Glutamatergic neuron (in vitro differentiated cells): ENCODE measurements around the gene CELF2. TPM values are rescaled to one million over a fixed set of nuclear protein-coding genes. Genes with fewer than 3 reads are reported as not detected.

ENCODE experiments used
- DNase-seq: peaks from one replicate; pipeline ENCODE4 v3.0.0; 2022
- H3K27ac Mint-ChIP-seq: one replicate; pipeline ENCODE4 v1.8.0; 2020; ENCODE audit warnings: mild to moderate bottlenecking, mixed read lengths, inconsistent platforms; ENCODE audit not compliant: unreplicated experiment
- H3K27me3 Mint-ChIP-seq: one replicate; pipeline ENCODE4 v1.8.0; 2020; ENCODE audit warnings: mild to moderate bottlenecking, moderate library complexity, mixed read lengths, inconsistent platforms; ENCODE audit not compliant: unreplicated experiment
- H3K36me3 Mint-ChIP-seq: one replicate; pipeline ENCODE4 v1.8.0; 2020; ENCODE audit warnings: mild to moderate bottlenecking, mixed read lengths, inconsistent platforms; ENCODE audit not compliant: unreplicated experiment
- H3K4me1 Mint-ChIP-seq: one replicate; pipeline ENCODE4 v1.8.0; 2020; ENCODE audit warnings: mild to moderate bottlenecking, low read depth, mixed read lengths, inconsistent platforms; ENCODE audit not compliant: unreplicated experiment
- H3K4me3 Mint-ChIP-seq: one replicate; pipeline ENCODE4 v1.8.0; 2020; ENCODE audit warnings: mild to moderate bottlenecking, mixed read lengths, inconsistent platforms; ENCODE audit not compliant: unreplicated experiment
- H3K9me3 Mint-ChIP-seq: one replicate; pipeline ENCODE4 v1.8.0; 2020; ENCODE audit warnings: mild to moderate bottlenecking, moderate library complexity, mixed read lengths, inconsistent platforms; ENCODE audit not compliant: unreplicated experiment
- CTCF ChIP-seq: fragments of 200-600 bp; sonication (generic); IDR thresholded peaks from one replicate; pipeline ENCODE4 v1.5.0; 2021; ENCODE audit not compliant: partially characterized antibody, unreplicated experiment
- total RNA-seq: library from RNA; stranded (reverse); fragmentation: NEBNext Ultra II Directional; extraction: Animal tissue kit (Norgen Biotek cat#: 25700); gene quantifications from one replicate; pipeline ENCODE4 v1.2.1, GENCODE V29; 2021; ENCODE audit not compliant: unreplicated experiment

The CELF2 gene
- total RNA-seq, 1 donor from 2014 or later = 47.4 TPM

- H3K27me3 Mint-ChIP-seq = peaks cover 1% of the 10 kb centered on the region
- DNase-seq = no peak
These were observed 40.3 kb upstream of the CELF2 start for GRCh38 chr10:10977226-10977956.

DNA sequence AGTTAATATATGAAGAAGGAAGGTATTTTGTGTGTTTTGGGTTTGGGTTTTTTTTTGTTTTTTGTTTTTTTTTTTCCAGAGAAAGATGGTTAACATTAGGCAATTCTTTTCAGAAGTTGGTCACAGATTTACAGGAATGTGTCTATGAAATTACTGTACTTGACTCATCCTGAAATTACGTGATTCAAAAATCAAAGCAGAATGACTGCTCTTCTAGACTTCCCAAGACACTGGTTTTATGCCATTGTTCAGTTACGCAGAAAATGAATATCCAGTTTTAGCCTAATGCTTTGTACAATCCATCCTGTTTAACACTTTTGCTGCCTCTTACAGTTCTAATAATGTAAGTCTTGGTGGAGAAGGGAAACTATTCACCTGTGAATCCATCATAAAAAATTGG is 39.7 kb upstream of the CELF2 start:
- TF ChIP-seq CTCF = no peak
- no peak for DNase-seq
- H3K27me3 Mint-ChIP-seq = peaks cover 1% of the 10 kb centered on the region

More at GRCh38 chr10:10977226-10977956, 40.3 kb upstream of the CELF2 start:
- TF ChIP-seq CTCF = no peak
- Mint-ChIP-seq H3K36me3 (no peaks in the 10 kb centered on the region), H3K4me1 (peaks cover 10% of the 10 kb centered on the region), H3K27ac (no peak overlapping the region), H3K4me3 (no peak overlapping the region), H3K9me3 (no peaks in the 10 kb centered on the region)

DNA sequence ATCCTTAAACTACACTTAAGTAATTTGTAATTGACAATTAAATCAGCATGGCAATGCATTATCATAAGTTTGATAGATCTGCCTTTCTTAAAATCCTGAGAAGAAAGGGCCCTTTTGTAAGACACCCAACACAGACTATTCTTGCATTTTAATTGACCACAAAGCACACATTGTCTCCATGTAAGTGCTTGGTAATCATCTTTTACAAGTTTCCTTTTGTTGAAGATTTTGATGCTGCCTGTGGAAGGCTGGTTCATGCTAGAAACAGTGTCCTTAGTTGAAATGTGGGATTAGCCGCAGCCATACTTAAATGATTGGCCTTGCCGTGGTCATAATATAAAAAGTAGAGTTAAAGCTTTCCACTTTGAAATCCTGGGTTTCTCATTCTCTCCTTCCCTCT is 32.3 kb upstream of the CELF2 start:
- H3K27ac Mint-ChIP-seq = no peak overlapping the region
- no peaks in the 10 kb centered on the region for H3K27me3 Mint-ChIP-seq
- no peaks in the 10 kb centered on the region for H3K36me3 Mint-ChIP-seq
- DNase-seq = no peak
- TF ChIP-seq CTCF = no peak
- no peak overlapping the region for H3K4me3 Mint-ChIP-seq
- no peaks in the 10 kb centered on the region for H3K9me3 Mint-ChIP-seq
- H3K4me1 Mint-ChIP-seq = no peaks in the 10 kb centered on the region

More for the DNA sequence above, 39.7 kb upstream of the CELF2 start:
- H3K4me3 Mint-ChIP-seq = no peak overlapping the region
- no peaks in the 10 kb centered on the region for H3K36me3 Mint-ChIP-seq
- no peaks in the 10 kb centered on the region for H3K9me3 Mint-ChIP-seq
- no peak overlapping the region for H3K27ac Mint-ChIP-seq
- H3K4me1 Mint-ChIP-seq = peaks cover 10% of the 10 kb centered on the region

DNA sequence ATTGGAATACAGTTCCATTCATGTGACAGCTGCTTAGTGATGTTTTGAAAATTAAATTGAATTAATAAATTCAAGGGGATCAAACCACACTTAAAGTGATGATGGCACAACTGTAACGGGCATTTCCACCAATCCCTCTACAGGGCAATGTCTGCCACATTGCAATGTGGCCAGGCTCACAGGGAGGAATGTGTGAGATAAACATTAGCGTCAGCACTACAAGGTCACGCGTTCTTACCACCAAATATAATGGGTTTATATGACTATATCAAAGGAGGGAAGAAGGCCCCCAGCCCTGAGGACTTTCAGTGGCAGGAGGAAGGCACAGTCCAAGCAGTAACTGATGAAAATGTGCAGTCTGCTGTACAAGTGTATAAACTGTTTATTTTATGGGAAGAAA is 31.1 kb upstream of the CELF2 start:
- Mint-ChIP-seq H3K36me3 (no peaks in the 10 kb centered on the region), H3K27me3 (no peaks in the 10 kb centered on the region), H3K4me1 (no peaks in the 10 kb centered on the region), H3K4me3 (no peak overlapping the region), H3K27ac (no peak overlapping the region), H3K9me3 (no peaks in the 10 kb centered on the region)
- no peak for TF ChIP-seq CTCF
- DNase-seq = no peak

DNA sequence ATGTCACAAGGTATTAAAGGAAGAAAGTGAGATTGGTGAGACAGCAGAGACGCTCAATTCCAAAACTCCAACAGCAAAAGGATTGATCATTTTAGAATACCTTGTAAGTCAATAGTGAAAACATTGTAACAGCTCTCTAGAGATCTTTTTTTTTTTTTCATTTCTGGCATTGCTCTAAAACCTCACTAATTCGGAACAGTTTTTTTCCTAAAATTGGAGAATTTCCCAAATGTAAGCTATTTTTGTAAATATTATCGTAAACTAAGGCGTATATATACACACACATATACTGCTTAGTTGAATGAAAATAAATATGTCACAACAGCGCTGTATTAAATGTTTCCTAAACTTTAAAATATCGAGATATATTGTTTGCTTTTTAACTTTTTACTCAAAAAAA is 30.6 kb upstream of the CELF2 start:
- Mint-ChIP-seq H3K27ac (no peak overlapping the region), H3K27me3 (no peaks in the 10 kb centered on the region), H3K36me3 (no peaks in the 10 kb centered on the region), H3K4me3 (no peak overlapping the region), H3K4me1 (no peaks in the 10 kb centered on the region), H3K9me3 (no peaks in the 10 kb centered on the region)
- no peak for DNase-seq
- TF ChIP-seq CTCF = no peak
